Spleen (tissue), 7 donors: Measurements from ENCODE around the gene MUC5B.

Experiments
- POLR2A ChIP-seq, 3 donors: fragments of 450-650 bp; IDR thresholded peaks; one replicate each; pipeline ENCODE4 v1.5.1; 2017; ENCODE audit warnings: antibody characterized with exemption in 3 of 3, mild to moderate bottlenecking in 1 of 3
- POLR2AphosphoS5 ChIP-seq, 3 donors: sonication (generic); formaldehyde crosslinking; IDR thresholded peaks; one replicate each; pipeline ENCODE4 v1.5.1; 2017; ENCODE audit warnings: antibody characterized with exemption in 3 of 3
- TF ChIP-seq, protein P1 (sequence below), 11 experiments: fragments of 200-600 bp in 7 of 11; fragments of 450-650 bp in 4 of 11; sonication (generic) in 4 of 11; IDR thresholded peaks in 8 of 11; conservative IDR thresholded peaks in 3 of 11; 1 replicate in 7 of 11; 2 replicates in 4 of 11; pipeline versions ENCODE4 v1.4.0 to v1.8.0; 2016 to 2021; ENCODE audit warnings: antibody characterized with exemption in 11 of 11, inconsistent platforms in 4 of 11, mild to moderate bottlenecking in 1 of 11
- donor health status: DM: no; HTN: no; CAD: no; lungs with moderate emphysema.
- donor health status: DM: no; HTN: no; CAD: no.
- donor health status: DM: no; HTN: no; CAD: no.

DNA sequence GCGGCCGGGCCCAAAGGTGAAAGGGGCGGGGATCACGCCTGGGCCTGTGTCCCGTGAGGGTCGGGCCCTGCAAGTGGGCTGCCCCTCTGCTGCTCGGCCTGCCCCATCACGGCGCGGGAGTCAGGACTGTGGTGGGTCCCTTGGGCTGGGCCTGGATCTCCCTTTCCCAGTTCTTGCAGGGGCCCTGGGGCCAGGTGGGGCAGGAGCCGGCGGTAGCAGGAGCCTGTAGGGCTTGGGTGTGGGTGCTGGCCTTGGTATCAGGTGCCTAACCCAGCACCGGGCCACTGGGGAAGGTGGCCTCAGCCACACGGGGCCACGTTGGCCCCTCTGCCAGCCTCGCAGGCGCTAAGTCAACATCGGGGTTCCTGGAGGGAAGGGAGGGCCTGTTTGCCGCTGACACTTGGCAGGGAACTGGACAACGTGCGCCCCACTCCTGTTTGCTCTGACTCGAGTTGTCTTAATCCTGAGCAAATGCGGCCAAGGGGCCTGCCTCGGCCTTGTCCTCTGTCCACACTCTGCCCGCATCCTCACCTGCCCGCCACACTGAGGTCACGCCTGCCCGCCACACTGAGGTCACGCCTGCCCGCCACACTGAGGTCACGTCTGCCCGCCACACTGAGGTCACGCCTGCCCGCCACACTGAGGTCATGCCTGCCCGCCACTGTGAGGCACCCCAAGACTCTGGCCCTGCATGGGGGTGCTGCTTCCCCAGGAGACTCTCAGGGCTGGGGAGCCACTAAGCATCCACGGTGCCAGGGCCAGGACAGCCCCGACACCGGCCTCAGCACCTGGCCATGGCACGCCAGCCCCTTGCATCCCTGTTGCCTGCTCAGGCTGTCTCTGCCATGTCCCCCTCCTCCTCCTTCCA, 14.2 kb upstream of the MUC5B start:
- TF ChIP-seq, protein P1, sequence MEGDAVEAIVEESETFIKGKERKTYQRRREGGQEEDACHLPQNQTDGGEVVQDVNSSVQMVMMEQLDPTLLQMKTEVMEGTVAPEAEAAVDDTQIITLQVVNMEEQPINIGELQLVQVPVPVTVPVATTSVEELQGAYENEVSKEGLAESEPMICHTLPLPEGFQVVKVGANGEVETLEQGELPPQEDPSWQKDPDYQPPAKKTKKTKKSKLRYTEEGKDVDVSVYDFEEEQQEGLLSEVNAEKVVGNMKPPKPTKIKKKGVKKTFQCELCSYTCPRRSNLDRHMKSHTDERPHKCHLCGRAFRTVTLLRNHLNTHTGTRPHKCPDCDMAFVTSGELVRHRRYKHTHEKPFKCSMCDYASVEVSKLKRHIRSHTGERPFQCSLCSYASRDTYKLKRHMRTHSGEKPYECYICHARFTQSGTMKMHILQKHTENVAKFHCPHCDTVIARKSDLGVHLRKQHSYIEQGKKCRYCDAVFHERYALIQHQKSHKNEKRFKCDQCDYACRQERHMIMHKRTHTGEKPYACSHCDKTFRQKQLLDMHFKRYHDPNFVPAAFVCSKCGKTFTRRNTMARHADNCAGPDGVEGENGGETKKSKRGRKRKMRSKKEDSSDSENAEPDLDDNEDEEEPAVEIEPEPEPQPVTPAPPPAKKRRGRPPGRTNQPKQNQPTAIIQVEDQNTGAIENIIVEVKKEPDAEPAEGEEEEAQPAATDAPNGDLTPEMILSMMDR (IDR thresholded peaks at IDR 0.05 in 8 of 11, conservative IDR thresholded peaks at IDR 0.05 in 3 of 11): no peak
- TF ChIP-seq POLR2A (IDR thresholded peaks at IDR 0.05): no peak
- no peak for TF ChIP-seq POLR2AphosphoS5 (IDR thresholded peaks at IDR 0.05)
